Aorta (tissue), 4 donors: ENCODE results near the gene SMPX. TPM values are rescaled to one million over a fixed set of nuclear protein-coding genes. Genes with fewer than 3 reads are reported as not detected.

Source experiments
- polyA plus RNA-seq, 2 donors: library from polyadenylated mRNA; stranded (reverse); fragments of 200-250 nt; gene quantifications; one replicate each; pipeline ENCODE4 v1.2.3, GENCODE V29; 2013
- total RNA-seq, 2 donors: library from RNA; stranded (reverse); fragmentation: NEBNext Ultra II Directional; extraction: Animal tissue kit (Norgen Biotek cat#: 25700); gene quantifications; one replicate each; pipeline ENCODE4 v1.2.1, GENCODE V29; 2021
- donor health status: healthy with polysubstance abuse.
- donor health status: Bipolar disorder and iron deficiency.
- donor health status: DM: no; HTN: no; CAD: no.
- donor health status: DM: yes; HTN: yes; CAD: no.

The SMPX gene
- total and polyA plus RNA-seq, 4 donors, result 0.51 to 16.4 (median 0.91) TPM

Other genes starting within 250 kb of the SMPX start
- gene KLHL34, start 99.8 kb downstream of the SMPX start, total RNA-seq, result not detected
- under 1 TPM in 1 of 2 donors, not detected in 1; 0.63 TPM for gene KLHL34, start 99.8 kb downstream of the SMPX start, polyA plus RNA-seq
- 10 to 100 TPM; 13.5 to 14.6 TPM for gene MBTPS2, start 81.5 kb upstream of the SMPX start, total RNA-seq
- 1 to 10 TPM; 3.4 to 6.8 TPM for gene MBTPS2, start 81.5 kb upstream of the SMPX start, polyA plus RNA-seq
- gene YY2, start 97.9 kb upstream of the SMPX start, total RNA-seq, result 1 to 10 TPM; 2.2 to 2.9 TPM
- 1 to 10 TPM in 1 of 2 donors, not detected in 1; 1.4 TPM for gene YY2, start 97.9 kb upstream of the SMPX start, polyA plus RNA-seq
- 10 to 100 TPM; 49.4 to 57.8 TPM for gene SMS, start 182.6 kb upstream of the SMPX start, total RNA-seq
- 10 to 100 TPM; 45.3 to 89.5 TPM for gene SMS, start 182.6 kb upstream of the SMPX start, polyA plus RNA-seq